Measurements from ENCODE around the gene HAGH. TPM values are rescaled to one million over a fixed set of nuclear protein-coding genes. Genes with fewer than 3 reads are reported as not detected.

Gene HAGH
- total RNA-seq, 4 donors from 2014 or later: 30.6 to 56.5 (median 43.4) TPM

DNA sequence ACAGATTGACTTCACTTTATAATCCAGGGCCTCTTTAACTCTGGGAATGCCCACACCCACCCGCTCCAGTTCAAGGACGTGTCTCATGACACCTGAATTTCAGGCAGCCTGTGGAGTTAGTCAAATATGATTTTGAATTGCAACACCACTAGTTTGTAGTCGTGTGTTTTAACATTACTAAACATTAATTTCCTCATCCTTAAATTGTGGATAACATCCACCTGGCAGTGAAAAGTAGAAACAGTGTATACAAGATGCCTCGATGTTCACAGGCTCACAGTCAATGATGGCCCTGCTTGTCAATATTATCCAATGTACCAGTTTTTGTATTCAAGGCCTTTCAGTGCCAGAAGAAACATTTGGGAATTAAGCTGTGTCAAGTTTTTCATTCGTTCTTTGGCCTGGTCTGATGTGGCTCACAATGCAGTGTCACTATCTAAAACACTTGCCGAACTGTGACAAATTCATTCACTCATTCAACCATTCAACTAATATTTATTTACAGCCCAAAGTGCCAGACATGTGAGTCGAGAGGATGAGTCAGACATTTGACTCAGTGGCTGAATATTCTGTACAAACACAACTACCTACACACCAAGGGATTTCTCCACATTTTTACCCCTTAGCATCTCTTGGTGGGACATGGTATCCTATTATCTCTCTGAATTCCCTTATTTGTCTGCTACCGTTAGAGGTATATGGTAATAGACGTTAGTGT is 43.9 kb upstream of the HAGH start:
- H3K36me3 ChIP-seq: no peaks in the 10 kb centered on the region
- 28 to 33% methylated on average over 9 of the region's 9 CpGs for WGBS, 2 donors
- no peak for DNase-seq
- H3K9me3 ChIP-seq: no peaks in the 10 kb centered on the region
- H3K4me3 ChIP-seq: no peak overlapping the region
- H3K4me1 ChIP-seq: peaks cover 0 to 18% (median 3%) of the 10 kb centered on the region in 3 donors
- H3K27me3 ChIP-seq: peaks cover 0 to 42% (median 3%) of the 10 kb centered on the region in 4 donors
- H3K27ac ChIP-seq: peak overlapping the region in 3 of 4 donors; percentile 28 to 68 (median 61)
- no peak for TF ChIP-seq POLR2A (IDR thresholded peaks at IDR 0.05)
- TF ChIP-seq, protein P1, sequence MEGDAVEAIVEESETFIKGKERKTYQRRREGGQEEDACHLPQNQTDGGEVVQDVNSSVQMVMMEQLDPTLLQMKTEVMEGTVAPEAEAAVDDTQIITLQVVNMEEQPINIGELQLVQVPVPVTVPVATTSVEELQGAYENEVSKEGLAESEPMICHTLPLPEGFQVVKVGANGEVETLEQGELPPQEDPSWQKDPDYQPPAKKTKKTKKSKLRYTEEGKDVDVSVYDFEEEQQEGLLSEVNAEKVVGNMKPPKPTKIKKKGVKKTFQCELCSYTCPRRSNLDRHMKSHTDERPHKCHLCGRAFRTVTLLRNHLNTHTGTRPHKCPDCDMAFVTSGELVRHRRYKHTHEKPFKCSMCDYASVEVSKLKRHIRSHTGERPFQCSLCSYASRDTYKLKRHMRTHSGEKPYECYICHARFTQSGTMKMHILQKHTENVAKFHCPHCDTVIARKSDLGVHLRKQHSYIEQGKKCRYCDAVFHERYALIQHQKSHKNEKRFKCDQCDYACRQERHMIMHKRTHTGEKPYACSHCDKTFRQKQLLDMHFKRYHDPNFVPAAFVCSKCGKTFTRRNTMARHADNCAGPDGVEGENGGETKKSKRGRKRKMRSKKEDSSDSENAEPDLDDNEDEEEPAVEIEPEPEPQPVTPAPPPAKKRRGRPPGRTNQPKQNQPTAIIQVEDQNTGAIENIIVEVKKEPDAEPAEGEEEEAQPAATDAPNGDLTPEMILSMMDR (IDR thresholded peaks at IDR 0.05): no peak
- intact Hi-C loops (cut with DNase I): loop anchor here (5.0 kb wide), 1 partner anchor 57 kb away; no protein-coding TSS in a partner anchor

DNA sequence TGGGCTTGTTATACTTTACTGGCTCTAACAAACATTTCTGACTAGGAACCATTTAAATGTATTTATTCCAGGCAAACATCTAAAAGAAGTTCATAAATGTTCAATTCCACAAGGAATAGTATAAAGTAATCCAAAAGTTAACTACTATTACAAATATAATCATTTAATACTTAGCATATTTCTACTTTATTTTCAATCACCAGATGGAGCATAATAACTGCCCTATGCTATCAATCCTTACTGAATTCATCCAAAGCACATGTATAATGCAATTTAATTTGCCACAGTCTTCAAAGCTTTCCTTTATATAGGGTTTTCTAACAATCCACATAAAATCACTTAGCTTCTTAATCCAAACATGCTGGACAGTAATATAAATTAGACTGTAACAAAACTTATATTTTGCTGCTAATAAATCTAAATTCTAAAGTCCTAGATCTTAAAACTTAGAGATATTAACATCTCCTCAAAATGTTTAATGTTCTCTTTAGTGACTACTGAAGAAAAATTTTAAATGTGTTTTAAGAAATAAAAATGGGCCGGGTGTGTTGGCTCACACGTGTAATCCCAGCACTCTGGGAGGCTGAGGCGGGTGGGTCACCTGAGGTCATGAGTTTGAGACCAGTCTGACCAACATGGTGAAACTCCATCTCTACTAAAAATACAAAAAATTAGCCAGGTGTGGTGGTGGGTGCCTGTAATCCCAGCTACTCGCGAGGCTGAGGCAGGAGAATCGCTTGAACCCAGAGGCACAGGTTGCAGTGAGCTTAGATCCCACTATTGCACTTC is 39.5 kb upstream of the HAGH start:
- TF ChIP-seq POLR2A (IDR thresholded peaks at IDR 0.05): no peak
- TF ChIP-seq, protein P1 (IDR thresholded peaks at IDR 0.05): no peak
- H3K4me1 ChIP-seq: peaks cover 0 to 10% (median 0%) of the 10 kb centered on the region in 3 donors
- H3K27me3 ChIP-seq: peaks cover 0 to 37% (median 0%) of the 10 kb centered on the region in 4 donors
- H3K4me3 ChIP-seq: no peak overlapping the region
- intact Hi-C loops (cut with DNase I): no loop called here
- H3K27ac ChIP-seq: no peak overlapping the region
- H3K36me3 ChIP-seq: no peaks in the 10 kb centered on the region
- no peak for DNase-seq
- no peaks in the 10 kb centered on the region for H3K9me3 ChIP-seq
- 66 to 75% methylated on average over 6 of the region's 6 CpGs for WGBS, 2 donors

DNA sequence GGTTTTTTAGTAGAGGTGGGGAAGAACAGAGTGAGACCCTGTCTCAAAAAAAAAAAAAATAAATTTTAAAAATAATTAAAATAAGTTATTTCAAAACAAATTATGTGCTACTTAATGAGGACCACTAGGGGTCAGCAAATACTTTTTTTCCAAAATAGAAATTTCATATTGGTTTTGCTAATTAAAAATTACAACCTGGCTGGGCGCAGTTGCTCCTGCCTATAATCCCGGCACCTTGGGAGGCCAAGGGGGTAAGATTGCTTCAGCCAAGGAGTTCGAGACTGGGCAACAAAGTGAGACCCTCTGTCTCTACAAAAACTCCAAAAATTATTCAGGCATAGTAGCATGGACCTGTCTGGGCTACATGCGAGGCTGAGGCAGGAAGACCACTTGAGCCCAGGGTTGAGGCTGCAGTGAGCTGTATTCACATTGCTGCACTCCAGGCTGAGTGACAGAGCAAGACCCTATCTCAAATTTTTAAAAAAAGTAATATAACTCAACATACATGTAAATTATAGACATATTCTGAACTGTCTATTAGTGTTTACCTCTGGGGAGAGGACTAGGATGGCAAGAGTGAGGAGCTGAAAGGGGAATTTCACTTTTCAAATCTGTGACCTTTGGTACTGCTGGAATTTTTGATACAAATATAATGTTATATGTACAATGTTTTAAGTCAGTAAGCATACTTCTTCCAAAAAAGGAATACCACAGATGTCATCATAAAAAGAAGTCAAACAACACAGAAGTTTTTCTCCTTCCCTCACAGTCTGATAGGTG is 37.2 kb upstream of the HAGH start:
- no peak for DNase-seq
- TF ChIP-seq, protein P1 (IDR thresholded peaks at IDR 0.05): peak; percentile 20 to 60 (median 50)
- TF ChIP-seq POLR2A (IDR thresholded peaks at IDR 0.05): no peak
- intact Hi-C loops (cut with DNase I): loop anchor here (5.0 kb wide), 1 partner anchor 58 kb away; no protein-coding TSS in a partner anchor

DNA sequence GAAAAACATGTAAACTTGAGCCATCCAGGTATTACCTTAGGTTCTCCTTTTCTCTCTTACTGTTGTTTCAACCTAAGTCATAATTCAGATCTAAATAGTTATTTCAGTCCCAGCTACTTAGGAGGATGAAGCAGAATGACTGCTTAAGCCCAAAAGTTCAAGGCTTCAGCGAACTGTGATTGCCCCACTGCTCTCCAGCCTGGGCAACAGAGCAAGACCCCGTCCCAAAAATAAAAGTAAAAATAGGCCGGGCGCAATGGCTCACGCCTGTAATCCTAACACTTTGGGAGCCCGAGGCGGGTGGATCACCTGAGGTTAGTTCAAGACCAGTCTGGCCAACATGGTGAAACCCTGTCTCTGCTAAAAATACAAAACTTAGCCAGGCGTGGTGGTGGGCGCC is 35.8 kb upstream of the HAGH start:
- Histone ChIP-seq H3K36me3 (no peaks in the 10 kb centered on the region), H3K27me3 (peaks cover 0 to 67% (median 3%) of the 10 kb centered on the region in 4 donors), H3K27ac (no peak overlapping the region), H3K4me3 (no peak overlapping the region), H3K9me3 (no peaks in the 10 kb centered on the region), H3K4me1 (peaks cover 0 to 11% (median 0%) of the 10 kb centered on the region in 3 donors)
- no peak for DNase-seq
- intact Hi-C loops (cut with DNase I): loop anchor here (5.0 kb wide), 1 partner anchor 60 kb away; no protein-coding TSS in a partner anchor
- WGBS, 2 donors: 77 to 81% methylated on average over 8 to 9 of the region's 9 CpGs
- TF ChIP-seq POLR2A (IDR thresholded peaks at IDR 0.05): no peak
- TF ChIP-seq, protein P1 (IDR thresholded peaks at IDR 0.05): no peak

More for the DNA sequence above, 37.2 kb upstream of the HAGH start:
- H3K36me3 ChIP-seq: no peaks in the 10 kb centered on the region
- H3K27ac ChIP-seq: no peak overlapping the region
- H3K4me3 ChIP-seq: no peak overlapping the region
- H3K27me3 ChIP-seq: peaks cover 0 to 52% (median 0%) of the 10 kb centered on the region in 4 donors
- no peaks in the 10 kb centered on the region for H3K9me3 ChIP-seq
- whole genome bisulfite sequencing, 2 donors: 6 to 13% methylated on average over 4 of the region's 4 CpGs
- peaks cover 0 to 11% (median 0%) of the 10 kb centered on the region in 3 donors for H3K4me1 ChIP-seq
